Loucy (cell line): ENCODE data around the gene MCOLN2.

Experiments
- H2AFZ ChIP-seq: fragments of 200-600 bp; sonication (generic); 2 replicates; pipeline ENCODE4 v1.6.0; 2016; ENCODE audit warnings: antibody characterized with exemption, mild to moderate bottlenecking, low read length, moderate library complexity
- H3F3A ChIP-seq: fragments of 200-600 bp; 2 replicates; pipeline ENCODE4 v1.6.0; 2016; ENCODE audit warnings: antibody characterized with exemption, low read depth, mild to moderate bottlenecking
- H3K27me3 ChIP-seq: fragments of 200-600 bp; sonication (generic); 2 replicates; pipeline ENCODE4 v1.6.1; 2014; ENCODE audit warnings: low read length, mild to moderate bottlenecking; ENCODE audit not compliant: insufficient read depth, poor library complexity, severe bottlenecking
- H3K36me3 ChIP-seq: fragments of 200-600 bp; sonication (generic); 2 replicates; pipeline ENCODE4 v1.6.1; 2016; ENCODE audit warnings: low read length; ENCODE audit not compliant: insufficient read depth
- H3K4me1 ChIP-seq: fragments of 200-600 bp; sonication (generic); 2 replicates; pipeline ENCODE4 v1.5.1; 2014; ENCODE audit warnings: low read length, mild to moderate bottlenecking; ENCODE audit not compliant: insufficient read depth, poor library complexity, severe bottlenecking
- H3K4me2 ChIP-seq: fragments of 200-600 bp; sonication (generic); 2 replicates; pipeline ENCODE4 v1.6.0; 2014; ENCODE audit warnings: antibody characterized with exemption, low read length, low read depth, mild to moderate bottlenecking; ENCODE audit not compliant: poor library complexity, severe bottlenecking
- H3K4me3 ChIP-seq: fragments of 200-600 bp; sonication (generic); 2 replicates; pipeline ENCODE4 v1.5.1; 2014; ENCODE audit warnings: low read length, mild to moderate bottlenecking, mixed read lengths; ENCODE audit not compliant: poor library complexity, severe bottlenecking
- H3K79me2 ChIP-seq: fragments of 200-600 bp; sonication (generic); 2 replicates; pipeline ENCODE4 v1.6.1; 2014; ENCODE audit warnings: low read length; ENCODE audit not compliant: insufficient read depth
- H3K9ac ChIP-seq: fragments of 200-600 bp; sonication (generic); 2 replicates; pipeline ENCODE4 v1.6.0; 2014; ENCODE audit warnings: mild to moderate bottlenecking, low read depth, low read length, moderate library complexity; ENCODE audit not compliant: poor library complexity, severe bottlenecking
- H3K9me2 ChIP-seq: fragments of 200-600 bp; sonication (generic); replicated peaks from 2 replicates; pipeline ENCODE4 v1.6.1; 2016; ENCODE audit warnings: low read depth, low read length, mixed read lengths
- H3K9me3 ChIP-seq: fragments of 200-600 bp; sonication (generic); 2 replicates; pipeline ENCODE4 v1.6.1; 2014; ENCODE audit warnings: mild to moderate bottlenecking, antibody characterized with exemption, low read length, low read depth; ENCODE audit not compliant: insufficient read depth
- H4K20me1 ChIP-seq: fragments of 200-600 bp; sonication (generic); 2 replicates; pipeline ENCODE4 v1.6.0; 2014; ENCODE audit warnings: antibody characterized with exemption, low read length, mild to moderate bottlenecking; ENCODE audit not compliant: insufficient read depth, poor library complexity, severe bottlenecking
- CTCF ChIP-seq: fragments of 200-600 bp; sonication (generic); conservative IDR thresholded peaks from 2 replicates; pipeline ENCODE4 v1.5.1; 2014; ENCODE audit warnings: mild to moderate bottlenecking, antibody characterized with exemption, low read length
- EZH2phosphoT487 ChIP-seq: fragments of 200-600 bp; IDR thresholded peaks from 2 replicates; pipeline ENCODE4 v1.6.1; 2018; ENCODE audit warnings: antibody characterized with exemption, mild to moderate bottlenecking, moderate library complexity, borderline replicate concordance

The MCOLN2 gene

DNA sequence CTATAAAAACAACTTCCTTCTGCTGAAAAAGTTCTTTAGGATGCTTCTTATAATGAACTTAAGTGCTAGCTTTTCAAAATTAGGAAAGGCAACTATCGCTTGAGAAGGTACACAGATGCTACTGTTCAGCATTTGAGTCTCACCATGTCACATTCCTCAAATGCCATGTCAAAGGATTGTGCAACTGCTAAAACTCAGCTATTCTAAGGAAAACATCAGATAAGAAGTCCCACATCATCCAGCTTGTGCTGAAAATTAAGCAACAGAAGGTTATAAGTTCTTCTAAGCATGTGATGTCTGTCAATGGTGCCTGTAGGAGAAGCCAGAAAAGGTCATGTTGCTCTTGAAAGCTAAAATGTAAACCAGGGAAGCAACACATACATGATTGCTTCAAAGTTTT, 36.5 kb downstream of the MCOLN2 start:
- no peak overlapping the region for H3K4me3 ChIP-seq
- H3F3A ChIP-seq = no peaks in the 10 kb centered on the region
- no peaks in the 10 kb centered on the region for H3K36me3 ChIP-seq
- no peak overlapping the region for H2AFZ ChIP-seq
- no peaks in the 10 kb centered on the region for H4K20me1 ChIP-seq
- H3K27me3 ChIP-seq = no peaks in the 10 kb centered on the region
- no peak overlapping the region for H3K9ac ChIP-seq
- no peaks in the 10 kb centered on the region for H3K79me2 ChIP-seq
- no peaks in the 10 kb centered on the region for H3K9me2 ChIP-seq
- H3K9me3 ChIP-seq = no peaks in the 10 kb centered on the region
- no peak overlapping the region for H3K4me2 ChIP-seq
- no peaks in the 10 kb centered on the region for H3K4me1 ChIP-seq
- TF ChIP-seq CTCF = no peak
- TF ChIP-seq EZH2phosphoT487 = no peak

DNA sequence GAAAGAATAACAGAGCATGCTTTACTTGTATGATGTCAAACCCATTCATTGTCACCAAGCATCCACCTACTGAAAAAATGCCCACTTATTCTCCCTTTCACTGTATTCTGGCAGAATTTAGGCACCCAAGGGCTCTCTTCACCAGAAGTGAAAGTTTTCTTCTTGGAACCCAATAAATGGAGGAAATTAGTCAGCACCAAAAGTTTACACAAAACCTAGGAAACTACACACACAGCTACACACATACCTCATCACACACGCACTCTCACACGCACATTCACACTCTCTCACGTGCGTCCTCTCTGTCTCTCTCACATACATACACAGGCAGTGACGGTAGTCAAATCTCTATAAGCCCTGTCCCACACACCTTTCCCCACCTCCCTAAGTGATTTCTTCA, 37.6 kb downstream of the MCOLN2 start:
- Histone ChIP-seq H3F3A (no peaks in the 10 kb centered on the region), H3K79me2 (no peaks in the 10 kb centered on the region), H2AFZ (no peak overlapping the region), H3K9ac (no peak overlapping the region), H3K4me1 (no peaks in the 10 kb centered on the region), H3K36me3 (no peaks in the 10 kb centered on the region), H3K9me2 (no peaks in the 10 kb centered on the region), H3K9me3 (no peaks in the 10 kb centered on the region), H3K4me3 (no peak overlapping the region), H3K27me3 (no peaks in the 10 kb centered on the region), H4K20me1 (no peaks in the 10 kb centered on the region), H3K4me2 (no peak overlapping the region)
- TF ChIP-seq CTCF = no peak
- TF ChIP-seq EZH2phosphoT487 = no peak

- no peaks in the 10 kb centered on the region for H3K9me2 ChIP-seq
- H3K9me3 ChIP-seq = no peaks in the 10 kb centered on the region
- no peaks in the 10 kb centered on the region for H3F3A ChIP-seq
- H3K79me2 ChIP-seq = no peaks in the 10 kb centered on the region
- no peaks in the 10 kb centered on the region for H3K36me3 ChIP-seq
- TF ChIP-seq EZH2phosphoT487 (no peak), CTCF (no peak)
- no peak overlapping the region for H3K4me2 ChIP-seq
- no peaks in the 10 kb centered on the region for H4K20me1 ChIP-seq
- H2AFZ ChIP-seq = no peak overlapping the region
- H3K4me1 ChIP-seq = no peaks in the 10 kb centered on the region
- H3K27me3 ChIP-seq = no peaks in the 10 kb centered on the region
- no peak overlapping the region for H3K4me3 ChIP-seq
- H3K9ac ChIP-seq = no peak overlapping the region
These were observed 38.9 kb downstream of the MCOLN2 start for GRCh38 chr1:84957966-84958365.
